WTC11 (cell line): ENCODE data around the gene GIMD1. TPM values are rescaled to one million over a fixed set of nuclear protein-coding genes. Genes with fewer than 3 reads are reported as not detected.

ENCODE experiments used
- ATAC-seq: fragments of 200-7000 bp; cut with Tn5 transposase; 2 replicates; pipeline ENCODE4 v1.10.0; 2021; ENCODE audit warnings: mild to moderate bottlenecking, moderate library complexity
- CTCF ChIA-PET: fragments of 300-600 bp; sonication (Branson Sonifier 250); formaldehyde crosslinking; loops from one replicate; lab custom pipeline; 2021; ENCODE audit warnings: antibody characterized with exemption; lab: Charles Lee
- POLR2A ChIA-PET: fragments of 350-600 bp; sonication (Branson Sonifier 250); formaldehyde crosslinking; loops from one replicate; lab custom pipeline; 2021; ENCODE audit warnings: antibody characterized with exemption; lab: Charles Lee
- DNase-seq: peaks from one replicate; pipeline ENCODE4 v3.0.0; 2021; ENCODE audit warnings: low spot score
- H3K27ac Mint-ChIP-seq: 2 replicates; pipeline ENCODE4 v1.8.0; 2021; ENCODE audit warnings: mixed read lengths
- H3K27me3 Mint-ChIP-seq: 2 replicates; pipeline ENCODE4 v1.8.0; 2021; ENCODE audit warnings: low read depth, mild to moderate bottlenecking, moderate library complexity, mixed read lengths
- H3K36me3 Mint-ChIP-seq: 2 replicates; pipeline ENCODE4 v1.8.0; 2021; ENCODE audit warnings: mixed read lengths
- H3K4me1 Mint-ChIP-seq: 2 replicates; pipeline ENCODE4 v1.8.0; 2022; ENCODE audit warnings: mixed read lengths
- H3K4me3 Mint-ChIP-seq: 2 replicates; pipeline ENCODE4 v1.8.0; 2021; ENCODE audit warnings: mild to moderate bottlenecking, moderate library complexity, mixed read lengths
- H3K9me3 Mint-ChIP-seq: 2 replicates; pipeline ENCODE4 v1.8.0; 2021; ENCODE audit warnings: mixed read lengths
- CREM ChIP-seq: sonication (generic); formaldehyde crosslinking; IDR thresholded peaks from 2 replicates; pipeline ENCODE4 v1.8.1; 2022; ENCODE audit warnings: mild to moderate bottlenecking, missing genetic modification reagents, moderate library complexity
- ESRRA ChIP-seq: sonication (generic); formaldehyde crosslinking; IDR thresholded peaks from 2 replicates; pipeline ENCODE4 v1.8.1; 2022; ENCODE audit warnings: mild to moderate bottlenecking, missing genetic modification reagents, borderline replicate concordance
- FOXK1 ChIP-seq: sonication (generic); formaldehyde crosslinking; IDR thresholded peaks from 2 replicates; pipeline ENCODE4 v1.8.0; 2022; ENCODE audit warnings: mild to moderate bottlenecking, moderate library complexity, missing genetic modification reagents
- FOXP1 ChIP-seq: sonication (generic); formaldehyde crosslinking; IDR thresholded peaks from 2 replicates; pipeline ENCODE4 v1.8.0; 2022; ENCODE audit warnings: missing genetic modification reagents, mild to moderate bottlenecking, moderate library complexity, borderline replicate concordance
- GABPB1 ChIP-seq: sonication (generic); formaldehyde crosslinking; IDR thresholded peaks from 2 replicates; pipeline ENCODE4 v1.8.1; 2023; ENCODE audit warnings: mild to moderate bottlenecking, missing genetic modification reagents
- IRF2 ChIP-seq: sonication (generic); formaldehyde crosslinking; IDR thresholded peaks from 2 replicates; pipeline ENCODE4 v1.8.0; 2022; ENCODE audit warnings: low read depth, missing genetic modification reagents, borderline replicate concordance
- JAZF1 ChIP-seq: fragments of 250-450 bp; sonication (Bioruptor Pico); IDR thresholded peaks from 2 replicates; pipeline ENCODE4 v1.9.0; 2021; ENCODE audit warnings: moderate library complexity, mild to moderate bottlenecking, inconsistent platforms
- MYBL2 ChIP-seq: sonication (generic); formaldehyde crosslinking; IDR thresholded peaks from 2 replicates; pipeline ENCODE4 v1.8.1; 2023; ENCODE audit warnings: mild to moderate bottlenecking, moderate library complexity, missing genetic modification reagents
- NFE2L1 ChIP-seq: sonication (generic); formaldehyde crosslinking; IDR thresholded peaks from 2 replicates; pipeline ENCODE4 v1.8.1; 2023; ENCODE audit warnings: missing genetic modification reagents
- PRRX2 ChIP-seq: fragments of 250-450 bp; sonication (Bioruptor Pico); IDR thresholded peaks from 2 replicates; pipeline ENCODE4 v1.8.0; 2021; ENCODE audit warnings: mild to moderate bottlenecking
- TCF7 ChIP-seq: sonication (generic); formaldehyde crosslinking; IDR thresholded peaks from 2 replicates; pipeline ENCODE4 v1.8.0; 2022; ENCODE audit warnings: mild to moderate bottlenecking, low read depth, missing genetic modification reagents, moderate library complexity
- ZNF121 ChIP-seq: sonication (generic); formaldehyde crosslinking; IDR thresholded peaks from 2 replicates; pipeline ENCODE4 v1.8.0; 2023; ENCODE audit warnings: missing genetic modification reagents
- ZNF263 ChIP-seq: sonication (generic); formaldehyde crosslinking; IDR thresholded peaks from 2 replicates; pipeline ENCODE4 v1.8.1; 2022; ENCODE audit warnings: low read depth, mild to moderate bottlenecking, moderate library complexity, missing genetic modification reagents
- ZNF416 ChIP-seq: fragments of 250-450 bp; sonication (Bioruptor Pico); IDR thresholded peaks from 2 replicates; pipeline ENCODE4 v1.9.0; 2021; ENCODE audit warnings: mild to moderate bottlenecking, inconsistent platforms
- total RNA-seq: library from RNA; stranded (reverse); gene quantifications from 3 replicates; pipeline ENCODE4 v1.2.3, GENCODE V29; 2021
- TF ChIP-seq, protein P1 (sequence below): fragments of 250-450 bp; sonication (Bioruptor Pico); IDR thresholded peaks from 2 replicates; pipeline ENCODE4 v1.9.0; 2021; ENCODE audit warnings: moderate library complexity, mild to moderate bottlenecking, inconsistent platforms, borderline replicate concordance
- TF ChIP-seq, protein P2 (sequence below): sonication (generic); formaldehyde crosslinking; IDR thresholded peaks from 2 replicates; pipeline ENCODE4 v1.8.0; 2022; ENCODE audit warnings: mild to moderate bottlenecking, missing genetic modification reagents
- TF ChIP-seq, protein P3 (sequence below): fragments of 250-450 bp; sonication (Bioruptor Pico); IDR thresholded peaks from 2 replicates; pipeline ENCODE4 v1.9.0; 2021; ENCODE audit warnings: mild to moderate bottlenecking
- TF ChIP-seq, protein P4 (sequence below): sonication (generic); formaldehyde crosslinking; IDR thresholded peaks from 2 replicates; pipeline ENCODE4 v1.8.1; 2023; ENCODE audit warnings: mild to moderate bottlenecking, moderate library complexity, missing genetic modification reagents
- TF ChIP-seq, protein P5 (sequence below): sonication (generic); formaldehyde crosslinking; IDR thresholded peaks from 2 replicates; pipeline ENCODE4 v1.8.0; 2023; ENCODE audit warnings: missing genetic modification reagents, mild to moderate bottlenecking, borderline replicate concordance

The GIMD1 gene
- total RNA-seq, 1 experiment from 2014 or later: not detected

DNA sequence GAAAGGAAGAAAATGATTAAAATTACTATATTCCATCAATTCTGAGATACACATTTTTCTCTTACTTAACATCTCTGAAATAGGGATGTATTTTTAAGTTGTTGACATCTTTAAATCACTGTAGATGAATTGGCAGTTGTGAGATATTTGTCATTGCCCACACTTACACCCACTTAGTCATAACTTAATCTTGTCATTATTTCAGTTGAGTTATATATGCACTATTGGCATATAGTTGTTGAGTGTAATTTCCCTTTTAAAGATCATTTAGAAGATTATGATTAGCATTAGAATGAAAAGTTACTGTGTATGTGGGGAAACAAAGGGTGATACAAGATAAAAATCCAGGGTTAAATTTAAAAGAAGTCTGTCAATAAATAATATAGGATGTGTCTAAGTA lies 50.1 kb downstream of the GIMD1 start (continued):
- TF ChIP-seq ZNF416 (CRISPR knock-in tag) (no peak), PRRX2 (CRISPR knock-in tag) (no peak)

DNA sequence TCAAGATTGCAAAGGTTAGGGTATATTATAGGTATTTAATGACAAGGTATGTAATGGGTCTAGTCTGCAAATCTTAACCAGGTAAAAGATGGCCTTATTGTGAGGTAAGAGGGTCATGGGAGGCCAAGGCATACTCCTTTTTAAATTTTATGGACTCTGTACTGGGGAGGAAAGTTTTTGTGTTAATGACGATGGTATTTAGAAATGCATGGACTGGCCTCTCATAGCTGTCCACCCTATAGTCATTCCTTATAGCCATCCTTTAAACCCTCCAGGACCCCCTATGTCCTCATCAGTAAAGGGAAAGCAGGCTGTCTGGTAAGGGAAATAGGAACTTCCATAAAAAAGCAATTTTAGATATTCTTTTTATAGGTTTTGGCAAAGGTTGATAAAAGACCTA lies 50.8 kb downstream of the GIMD1 start:
- Mint-ChIP-seq H3K9me3 (peaks cover 20% of the 10 kb centered on the region), H3K4me3 (no peak overlapping the region), H3K27me3 (no peaks in the 10 kb centered on the region), H3K4me1 (peaks cover 8% of the 10 kb centered on the region), H3K36me3 (peaks cover 22% of the 10 kb centered on the region), H3K27ac (0 out of 2 replicates have a peak overlapping the region, but pooled peaks have one; percentile 12)
- DNase-seq (no peak), ATAC-seq (no peak)
- ChIA-PET CTCF (no interaction called here), POLR2A (no interaction called here)
- TF ChIP-seq NFE2L1 (CRISPR knock-in tag) (no peak), JAZF1 (CRISPR knock-in tag) (no peak), ZNF263 (no peak), FOXP1 (CRISPR knock-in tag) (no peak)
- TF ChIP-seq, protein P1, sequence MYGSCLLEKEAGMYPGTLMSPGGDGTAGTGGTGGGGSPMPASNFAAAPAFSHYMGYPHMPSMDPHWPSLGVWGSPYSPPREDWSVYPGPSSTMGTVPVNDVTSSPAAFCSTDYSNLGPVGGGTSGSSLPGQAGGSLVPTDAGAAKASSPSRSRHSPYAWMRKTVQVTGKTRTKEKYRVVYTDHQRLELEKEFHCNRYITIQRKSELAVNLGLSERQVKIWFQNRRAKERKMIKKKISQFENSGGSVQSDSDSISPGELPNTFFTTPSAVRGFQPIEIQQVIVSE (CRISPR knock-in tag): no peak
- TF ChIP-seq, all 79 proteins: peak for 0

DNA sequence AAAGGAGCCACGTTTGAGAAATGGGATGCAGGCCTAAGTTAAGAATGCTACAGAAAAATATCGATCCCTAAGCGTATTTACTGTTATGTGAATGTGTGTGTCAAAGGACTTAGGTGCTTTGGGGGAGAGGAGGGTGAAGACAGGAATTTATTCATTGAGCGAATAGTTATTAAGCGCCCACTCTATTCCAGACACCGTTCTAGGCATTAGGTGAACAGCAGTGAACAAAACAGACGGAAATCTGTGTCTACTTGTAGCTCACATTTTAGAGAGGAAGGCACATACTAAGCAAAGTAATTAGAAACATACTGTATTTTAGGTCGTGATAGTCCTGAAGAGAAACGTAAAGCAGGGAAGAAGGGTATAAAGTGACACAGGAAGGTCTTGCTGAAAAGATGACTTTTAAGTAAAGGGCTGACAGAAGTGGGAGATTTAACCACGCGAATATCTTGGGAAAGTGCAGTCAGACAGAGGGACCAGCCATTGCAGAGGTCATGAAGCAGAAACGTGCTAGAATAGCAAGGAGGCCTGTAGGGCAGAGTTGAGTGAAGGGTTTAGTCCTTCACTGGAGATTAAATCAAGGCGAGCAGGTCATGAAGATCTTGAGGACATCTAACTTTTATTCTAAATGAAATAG lies 51.7 kb downstream of the GIMD1 start:
- POLR2A ChIA-PET: no interaction called here
- no peaks in the 10 kb centered on the region for H3K27me3 Mint-ChIP-seq
- no peak for TF ChIP-seq PRRX2 (CRISPR knock-in tag)
- TF ChIP-seq, protein P2, sequence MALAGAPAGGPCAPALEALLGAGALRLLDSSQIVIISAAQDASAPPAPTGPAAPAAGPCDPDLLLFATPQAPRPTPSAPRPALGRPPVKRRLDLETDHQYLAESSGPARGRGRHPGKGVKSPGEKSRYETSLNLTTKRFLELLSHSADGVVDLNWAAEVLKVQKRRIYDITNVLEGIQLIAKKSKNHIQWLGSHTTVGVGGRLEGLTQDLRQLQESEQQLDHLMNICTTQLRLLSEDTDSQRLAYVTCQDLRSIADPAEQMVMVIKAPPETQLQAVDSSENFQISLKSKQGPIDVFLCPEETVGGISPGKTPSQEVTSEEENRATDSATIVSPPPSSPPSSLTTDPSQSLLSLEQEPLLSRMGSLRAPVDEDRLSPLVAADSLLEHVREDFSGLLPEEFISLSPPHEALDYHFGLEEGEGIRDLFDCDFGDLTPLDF (CRISPR knock-in tag): no peak
- TF ChIP-seq, protein P3, sequence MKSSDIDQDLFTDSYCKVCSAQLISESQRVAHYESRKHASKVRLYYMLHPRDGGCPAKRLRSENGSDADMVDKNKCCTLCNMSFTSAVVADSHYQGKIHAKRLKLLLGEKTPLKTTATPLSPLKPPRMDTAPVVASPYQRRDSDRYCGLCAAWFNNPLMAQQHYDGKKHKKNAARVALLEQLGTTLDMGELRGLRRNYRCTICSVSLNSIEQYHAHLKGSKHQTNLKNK (CRISPR knock-in tag): 0 out of 2 replicates have a peak, but pooled peaks have one; percentile 12
- H3K4me1 Mint-ChIP-seq: peaks cover 6% of the 10 kb centered on the region
- DNase-seq (no peak), ATAC-seq (no peak)
- CTCF ChIA-PET: no interaction called here
- H3K4me3 Mint-ChIP-seq: no peak overlapping the region
- no peak overlapping the region for H3K27ac Mint-ChIP-seq
- peaks cover 20% of the 10 kb centered on the region for H3K36me3 Mint-ChIP-seq
- H3K9me3 Mint-ChIP-seq: peaks cover 20% of the 10 kb centered on the region

DNA sequence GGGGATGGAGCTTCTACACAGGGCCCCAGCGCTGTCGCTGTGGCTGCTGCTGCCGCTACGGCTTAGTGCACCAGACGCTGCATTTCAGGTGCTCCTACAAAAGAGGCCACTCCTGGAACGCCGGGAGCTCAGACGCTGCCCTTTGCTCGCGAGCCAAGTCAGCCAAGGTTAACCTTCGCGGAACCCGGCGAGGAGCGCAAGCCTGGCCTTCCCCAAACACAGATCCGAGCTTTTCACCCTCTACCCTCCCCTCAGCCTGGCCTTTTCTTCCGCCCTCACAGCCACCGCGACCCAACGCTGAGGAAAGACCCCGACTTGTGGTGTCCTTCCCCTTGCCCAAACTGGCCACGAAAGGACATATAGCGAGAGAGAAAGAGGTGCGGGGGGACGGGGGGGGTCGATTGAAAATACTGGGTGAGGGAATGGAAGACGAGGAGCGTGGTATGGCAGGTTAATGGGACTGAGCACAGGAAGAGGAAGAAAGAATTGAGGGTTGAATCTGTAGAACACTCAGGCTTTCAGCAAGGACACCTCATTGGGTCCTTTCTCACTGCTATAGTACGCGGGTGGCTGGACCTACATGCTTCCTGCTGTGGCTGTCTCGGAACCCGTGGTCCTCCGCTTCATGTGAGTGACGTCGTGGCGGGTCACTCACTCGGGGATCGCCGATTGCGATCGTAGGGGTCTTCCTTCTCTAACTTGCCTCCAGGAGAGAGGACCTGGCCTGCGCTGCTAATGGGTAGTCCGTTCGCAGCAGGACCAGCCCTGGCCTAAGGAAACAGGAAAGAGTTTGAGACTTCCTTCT lies 52.4 kb downstream of the GIMD1 start, which contains the start of the genes AIMP1 and TBCK:
AIMP1 (plus strand) TSS at position 583 of the 805 bp plus-strand sequence. CDS start 8,460 bp downstream, outside the sequence.
TBCK (minus strand) TSS at position 242 of the 805 bp plus-strand sequence. CDS start 7,249 bp downstream, outside the sequence.
- H3K27me3 Mint-ChIP-seq: no peaks in the 10 kb centered on the region
- CTCF ChIA-PET: interaction anchor here (1.2 kb wide), 1 partner anchor 12 kb away, joined by 6 read pairs; no protein-coding TSS in a partner anchor
- ATAC-seq (peak; percentile 94), DNase-seq (peak; percentile 81)
- H3K4me1 Mint-ChIP-seq: peaks cover 6% of the 10 kb centered on the region
- no peak within 1 kb of the TSS for H3K4me3 Mint-ChIP-seq
- H3K36me3 Mint-ChIP-seq: peaks cover 17% of the 10 kb centered on the region
- peaks cover 20% of the 10 kb centered on the region for H3K9me3 Mint-ChIP-seq
- peak within 1 kb of the TSS; percentile 26; the same call in 1 of the 2 replicates for H3K27ac Mint-ChIP-seq
- POLR2A ChIA-PET: interaction anchor here (0.6 to 1.1 kb wide), 5 partner anchors 15 to 167 kb away, joined by 3 to 5 read pairs (median 3); no protein-coding TSS in a partner anchor
- TF ChIP-seq, protein P4, sequence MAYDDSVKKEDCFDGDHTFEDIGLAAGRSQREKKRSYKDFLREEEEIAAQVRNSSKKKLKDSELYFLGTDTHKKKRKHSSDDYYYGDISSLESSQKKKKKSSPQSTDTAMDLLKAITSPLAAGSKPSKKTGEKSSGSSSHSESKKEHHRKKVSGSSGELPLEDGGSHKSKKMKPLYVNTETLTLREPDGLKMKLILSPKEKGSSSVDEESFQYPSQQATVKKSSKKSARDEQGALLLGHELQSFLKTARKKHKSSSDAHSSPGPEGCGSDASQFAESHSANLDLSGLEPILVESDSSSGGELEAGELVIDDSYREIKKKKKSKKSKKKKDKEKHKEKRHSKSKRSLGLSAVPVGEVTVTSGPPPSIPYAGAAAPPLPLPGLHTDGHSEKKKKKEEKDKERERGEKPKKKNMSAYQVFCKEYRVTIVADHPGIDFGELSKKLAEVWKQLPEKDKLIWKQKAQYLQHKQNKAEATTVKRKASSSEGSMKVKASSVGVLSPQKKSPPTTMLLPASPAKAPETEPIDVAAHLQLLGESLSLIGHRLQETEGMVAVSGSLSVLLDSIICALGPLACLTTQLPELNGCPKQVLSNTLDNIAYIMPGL (CRISPR knock-in tag): 0 out of 2 replicates have a peak, but pooled peaks have one; percentile 46
- 0 out of 2 replicates have a peak, but pooled peaks have one; percentile 12 for TF ChIP-seq MYBL2 (CRISPR knock-in tag)
- TF ChIP-seq IRF2: no peak
- TF ChIP-seq CREM (CRISPR knock-in tag): peak; percentile 92
- peak; percentile 14; the same call in 1 of the 2 replicates for TF ChIP-seq FOXK1
- no peak for TF ChIP-seq ZNF121 (CRISPR knock-in tag)
- TF ChIP-seq TCF7: no peak
- peak; percentile 59; the same call in 1 of the 2 replicates for TF ChIP-seq ESRRA (CRISPR knock-in tag)
- TF ChIP-seq GABPB1 (CRISPR knock-in tag): 0 out of 2 replicates have a peak, but pooled peaks have one; percentile 41
- TF ChIP-seq PRRX2 (CRISPR knock-in tag): no peak
- TF ChIP-seq FOXP1 (CRISPR knock-in tag): 0 out of 2 replicates have a peak, but pooled peaks have one; percentile 43
- TF ChIP-seq, protein P5, sequence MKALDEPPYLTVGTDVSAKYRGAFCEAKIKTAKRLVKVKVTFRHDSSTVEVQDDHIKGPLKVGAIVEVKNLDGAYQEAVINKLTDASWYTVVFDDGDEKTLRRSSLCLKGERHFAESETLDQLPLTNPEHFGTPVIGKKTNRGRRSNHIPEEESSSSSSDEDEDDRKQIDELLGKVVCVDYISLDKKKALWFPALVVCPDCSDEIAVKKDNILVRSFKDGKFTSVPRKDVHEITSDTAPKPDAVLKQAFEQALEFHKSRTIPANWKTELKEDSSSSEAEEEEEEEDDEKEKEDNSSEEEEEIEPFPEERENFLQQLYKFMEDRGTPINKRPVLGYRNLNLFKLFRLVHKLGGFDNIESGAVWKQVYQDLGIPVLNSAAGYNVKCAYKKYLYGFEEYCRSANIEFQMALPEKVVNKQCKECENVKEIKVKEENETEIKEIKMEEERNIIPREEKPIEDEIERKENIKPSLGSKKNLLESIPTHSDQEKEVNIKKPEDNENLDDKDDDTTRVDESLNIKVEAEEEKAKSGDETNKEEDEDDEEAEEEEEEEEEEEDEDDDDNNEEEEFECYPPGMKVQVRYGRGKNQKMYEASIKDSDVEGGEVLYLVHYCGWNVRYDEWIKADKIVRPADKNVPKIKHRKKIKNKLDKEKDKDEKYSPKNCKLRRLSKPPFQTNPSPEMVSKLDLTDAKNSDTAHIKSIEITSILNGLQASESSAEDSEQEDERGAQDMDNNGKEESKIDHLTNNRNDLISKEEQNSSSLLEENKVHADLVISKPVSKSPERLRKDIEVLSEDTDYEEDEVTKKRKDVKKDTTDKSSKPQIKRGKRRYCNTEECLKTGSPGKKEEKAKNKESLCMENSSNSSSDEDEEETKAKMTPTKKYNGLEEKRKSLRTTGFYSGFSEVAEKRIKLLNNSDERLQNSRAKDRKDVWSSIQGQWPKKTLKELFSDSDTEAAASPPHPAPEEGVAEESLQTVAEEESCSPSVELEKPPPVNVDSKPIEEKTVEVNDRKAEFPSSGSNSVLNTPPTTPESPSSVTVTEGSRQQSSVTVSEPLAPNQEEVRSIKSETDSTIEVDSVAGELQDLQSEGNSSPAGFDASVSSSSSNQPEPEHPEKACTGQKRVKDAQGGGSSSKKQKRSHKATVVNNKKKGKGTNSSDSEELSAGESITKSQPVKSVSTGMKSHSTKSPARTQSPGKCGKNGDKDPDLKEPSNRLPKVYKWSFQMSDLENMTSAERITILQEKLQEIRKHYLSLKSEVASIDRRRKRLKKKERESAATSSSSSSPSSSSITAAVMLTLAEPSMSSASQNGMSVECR (CRISPR knock-in tag): no peak
